GM21447 (cell line): ENCODE results near the gene ETV3L.
A peak's percentile ranks its signal among the peaks of the same experiment; 100 is the strongest.
"Not testable (repeated sequence)": the region's sequence is repeated elsewhere in the genome, so short reads cannot be mapped to it uniquely, and the experiment has no call there.

Source experiments
- ATAC-seq: cut with Tn5 transposase; IDR thresholded peaks from one replicate; pipeline ENCODE4 v1.9.1; 2021; ENCODE audit not compliant: unreplicated experiment

Gene ETV3L

GRCh38 chr1:157105988-157106812 is 6.6 kb upstream of the ETV3L start:
- ATAC-seq, result peak; percentile 81

GRCh38 chr1:157105298-157105987 is 5.8 kb upstream of the ETV3L start:
- ATAC-seq, result no peak

- ATAC-seq, result no peak
Measured at GRCh38 chr1:157104598-157105293, 5.1 kb upstream of the ETV3L start.

- no peak for ATAC-seq
Measured at GRCh38 chr1:157103268-157103667, 3.7 kb upstream of the ETV3L start.

GRCh38 chr1:157101149-157101548 is 1.5 kb upstream of the ETV3L start:
- no peak for ATAC-seq

- not testable (repeated sequence) for ATAC-seq
Measured at GRCh38 chr1:157098987-157099632, 498 bp downstream of the ETV3L start.

GRCh38 chr1:157098519-157098918 is 1.1 kb downstream of the ETV3L start:
- ATAC-seq, result no peak

GRCh38 chr1:157097692-157098091 is 1.9 kb downstream of the ETV3L start:
- no peak for ATAC-seq

GRCh38 chr1:157096881-157097280 is 2.7 kb downstream of the ETV3L start:
- ATAC-seq, result no peak

GRCh38 chr1:157095551-157095950 is 4.1 kb downstream of the ETV3L start:
- ATAC-seq, result no peak

GRCh38 chr1:157095091-157095490 is 4.5 kb downstream of the ETV3L start:
- no peak for ATAC-seq

- ATAC-seq, result no peak
Measured at GRCh38 chr1:157092831-157093230, 6.8 kb downstream of the ETV3L start.

GRCh38 chr1:157091668-157092273 is 7.8 kb downstream of the ETV3L start:
- no peak for ATAC-seq

GRCh38 chr1:157091186-157091585 is 8.4 kb downstream of the ETV3L start:
- ATAC-seq, result no peak

GRCh38 chr1:157090771-157091170 is 8.8 kb downstream of the ETV3L start:
- ATAC-seq, result no peak

GRCh38 chr1:157090196-157090647 is 9.4 kb downstream of the ETV3L start:
- no peak for ATAC-seq

GRCh38 chr1:157089789-157090188 is 9.8 kb downstream of the ETV3L start:
- no peak for ATAC-seq

GRCh38 chr1:157088607-157089006 is 11.0 kb downstream of the ETV3L start:
- ATAC-seq, result no peak

- no peak for ATAC-seq
Measured at GRCh38 chr1:157087030-157087429, 12.6 kb downstream of the ETV3L start.

- no peak for ATAC-seq
Measured at GRCh38 chr1:157086299-157086698, 13.3 kb downstream of the ETV3L start.

- no peak for ATAC-seq
Measured at GRCh38 chr1:157085421-157085820, 14.2 kb downstream of the ETV3L start.
